Measurements from ENCODE around the gene S100A4. TPM values are rescaled to one million over a fixed set of nuclear protein-coding genes. Genes with fewer than 3 reads are reported as not detected.
A peak's percentile ranks its signal among the peaks of the same experiment; 100 is the strongest.

S100A4 gene
- total RNA-seq, 4 donors from 2014 or later, result 40.8 to 138 (median 78.6) TPM

DNA sequence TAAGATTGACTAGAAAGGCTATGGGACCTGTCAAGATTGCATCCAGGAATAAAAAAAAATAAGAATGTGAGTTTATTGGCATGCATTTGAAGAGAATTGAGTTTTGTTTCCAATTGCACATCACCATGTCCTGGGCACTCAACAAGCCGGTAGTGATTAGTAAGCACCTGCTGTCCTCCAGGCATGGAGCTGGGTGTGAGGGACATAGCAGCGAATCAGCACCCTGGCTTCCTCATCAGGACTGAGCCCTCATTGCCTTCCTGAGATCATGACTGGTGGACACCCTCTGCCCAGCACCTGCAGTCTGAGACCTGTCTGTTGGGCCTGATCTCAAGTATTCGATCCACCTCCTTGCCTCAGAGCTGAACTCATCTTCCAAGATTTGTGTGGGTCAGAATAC lies 36.6 kb downstream of the S100A4 start:
- in situ Hi-C loops (cut with MboI; ENCODE audit: low pct_ligation_motif_present in 1 of 4, low pct_unique_long_range_greater_than_20kb in 1 of 4, low sequenced_read_pairs in 3 of 4), result loop anchor here in 3 of 4 donors (10.0 to 25.0 kb wide), 3 partner anchors 228 to 478 kb away; partner anchors contain the start of genes JTB (in 3 of the 3), RAB13 (in 3 of the 3), RPS27 (in 3 of the 3) and INTS3 (in 1 of the 3)
- Histone ChIP-seq H3K4me1 (peaks cover 0 to 29% (median 7%) of the 10 kb centered on the region in 4 donors), H3K36me3 (no peaks in the 10 kb centered on the region), H3K27me3 (no peaks in the 10 kb centered on the region), H3K9me3 (no peaks in the 10 kb centered on the region), H3K27ac (no peak overlapping the region), H3K4me3 (no peak overlapping the region)
- intact Hi-C loops (cut with DNase I; ENCODE audit: low total_unique reads), result no loop called here
- WGBS, 2 donors (ENCODE audit: low coverage in 1 of 2), result 86 to 100% methylated on average over 1 to 3 of the region's 3 CpGs
- DNase-seq, result no peak
- TF ChIP-seq POLR2A (IDR thresholded peaks at IDR 0.05) (no peak), POLR2AphosphoS5 (IDR thresholded peaks at IDR 0.05) (no peak), EP300 (IDR thresholded peaks at IDR 0.05; ENCODE audit: low read depth) (no peak), CTCF (IDR thresholded peaks at IDR 0.05) (no peak)

DNA sequence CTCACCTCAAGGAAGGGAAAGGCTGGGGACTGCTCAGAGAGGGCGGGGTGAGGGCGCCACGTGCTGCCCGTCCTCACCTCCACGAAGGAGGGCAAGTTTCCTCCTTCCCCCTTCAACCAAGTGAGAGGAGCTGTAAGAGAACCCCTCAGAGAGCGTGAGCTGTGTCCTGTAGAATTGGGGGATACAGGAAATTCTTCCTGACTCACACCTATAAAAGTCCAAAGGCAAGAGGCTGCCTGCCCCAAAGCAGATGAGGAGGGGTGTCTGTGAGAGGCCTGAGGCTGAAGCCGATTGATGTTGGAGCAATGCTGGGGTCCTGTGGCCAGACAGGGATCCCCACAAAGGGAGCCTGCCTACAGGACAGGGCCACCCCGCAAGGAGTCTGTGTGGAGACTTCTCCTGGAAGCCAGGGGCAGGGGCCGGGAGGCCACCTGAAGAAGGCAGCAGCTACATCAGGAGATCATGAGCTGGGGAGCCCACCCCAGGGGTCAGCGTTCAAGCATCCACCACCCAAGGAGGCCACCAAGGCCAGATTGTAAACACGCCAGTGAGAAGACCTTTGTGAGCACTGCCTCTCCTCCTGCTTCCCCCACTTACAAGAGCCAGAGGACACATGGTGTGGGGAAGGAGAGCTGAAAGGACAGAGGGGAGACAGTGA lies 37.6 kb downstream of the S100A4 start:
- in situ Hi-C loops (cut with MboI; ENCODE audit: low pct_ligation_motif_present in 1 of 4, low pct_unique_long_range_greater_than_20kb in 1 of 4, low sequenced_read_pairs in 3 of 4), result loop anchor here in 3 of 4 donors (10.0 to 25.0 kb wide), 3 partner anchors 229 to 479 kb away; partner anchors contain the start of genes JTB (in 3 of the 3), RAB13 (in 3 of the 3), RPS27 (in 3 of the 3) and INTS3 (in 1 of the 3)
- no peak overlapping the region for H3K4me3 ChIP-seq
- H3K4me1 ChIP-seq, result peaks cover 0 to 29% (median 7%) of the 10 kb centered on the region in 4 donors
- WGBS, 2 donors (ENCODE audit: low coverage in 1 of 2), result 81% methylated on average over 11 of the region's 11 CpGs; no CpG with 5 or more reads in 1 of the 2 donors
- intact Hi-C loops (cut with DNase I; ENCODE audit: low total_unique reads), result loop anchor here (1.0 kb wide), 1 partner anchor 41 kb away; the partner anchor contains the start of gene S100A3
- DNase-seq, result no peak
- peak overlapping the region; percentile 68 to 79 (median 77) for H3K27ac ChIP-seq
- no peaks in the 10 kb centered on the region for H3K9me3 ChIP-seq
- no peaks in the 10 kb centered on the region for H3K36me3 ChIP-seq
- H3K27me3 ChIP-seq, result no peaks in the 10 kb centered on the region
- no peak for TF ChIP-seq POLR2A (IDR thresholded peaks at IDR 0.05)
- TF ChIP-seq EP300 (IDR thresholded peaks at IDR 0.05; ENCODE audit: low read depth), result no peak
- TF ChIP-seq CTCF (IDR thresholded peaks at IDR 0.05), result no peak
- TF ChIP-seq POLR2AphosphoS5 (IDR thresholded peaks at IDR 0.05), result no peak

GRCh38 chr1:153506831-153507413 lies 38.7 kb downstream of the S100A4 start:
- H3K4me1 ChIP-seq, result peaks cover 0 to 21% (median 7%) of the 10 kb centered on the region in 4 donors
- H3K9me3 ChIP-seq, result no peaks in the 10 kb centered on the region
- peak; percentile 67 for DNase-seq
- no peaks in the 10 kb centered on the region for H3K27me3 ChIP-seq
- WGBS, 2 donors (ENCODE audit: low coverage in 1 of 2), result 52% methylated on average over 7 of the region's 7 CpGs; no CpG with 5 or more reads in 1 of the 2 donors
- H3K36me3 ChIP-seq, result no peaks in the 10 kb centered on the region
- no peak overlapping the region for H3K4me3 ChIP-seq
- intact Hi-C loops (cut with DNase I; ENCODE audit: low total_unique reads), result no loop called here
- TF ChIP-seq POLR2A (IDR thresholded peaks at IDR 0.05) (no peak), POLR2AphosphoS5 (IDR thresholded peaks at IDR 0.05) (peak; percentile 82 to 91 (median 91)), EP300 (IDR thresholded peaks at IDR 0.05; ENCODE audit: low read depth) (no peak), CTCF (IDR thresholded peaks at IDR 0.05) (no peak)
- H3K27ac ChIP-seq, result peak overlapping the region; percentile 68 to 79 (median 77)
- in situ Hi-C loops (cut with MboI; ENCODE audit: low pct_ligation_motif_present in 1 of 4, low pct_unique_long_range_greater_than_20kb in 1 of 4, low sequenced_read_pairs in 3 of 4), result loop anchor here in 3 of 4 donors (10.0 to 25.0 kb wide), 3 partner anchors 230 to 480 kb away; partner anchors contain the start of genes JTB (in 3 of the 3), RAB13 (in 3 of the 3), RPS27 (in 3 of the 3) and INTS3 (in 1 of the 3)

GRCh38 chr1:153506386-153506785 lies 39.2 kb downstream of the S100A4 start:
- in situ Hi-C loops (cut with MboI; ENCODE audit: low pct_ligation_motif_present in 1 of 4, low pct_unique_long_range_greater_than_20kb in 1 of 4, low sequenced_read_pairs in 3 of 4), result loop anchor here in 3 of 4 donors (10.0 to 25.0 kb wide), 3 partner anchors 231 to 481 kb away; partner anchors contain the start of genes JTB (in 3 of the 3), RAB13 (in 3 of the 3), RPS27 (in 3 of the 3) and INTS3 (in 1 of the 3)
- no peaks in the 10 kb centered on the region for H3K9me3 ChIP-seq
- H3K4me3 ChIP-seq, result no peak overlapping the region
- intact Hi-C loops (cut with DNase I; ENCODE audit: low total_unique reads), result no loop called here
- no peaks in the 10 kb centered on the region for H3K36me3 ChIP-seq
- 89% methylated on average over 5 of the region's 5 CpGs; no CpG with 5 or more reads in 1 of the 2 donors for WGBS, 2 donors (ENCODE audit: low coverage in 1 of 2)
- peak overlapping the region; percentile 26 to 79 (median 77) for H3K27ac ChIP-seq
- peaks cover 0 to 18% (median 7%) of the 10 kb centered on the region in 4 donors for H3K4me1 ChIP-seq
- TF ChIP-seq POLR2AphosphoS5 (IDR thresholded peaks at IDR 0.05) (no peak), POLR2A (IDR thresholded peaks at IDR 0.05) (no peak), CTCF (IDR thresholded peaks at IDR 0.05) (no peak), EP300 (IDR thresholded peaks at IDR 0.05; ENCODE audit: low read depth) (no peak)
- no peak for DNase-seq
- H3K27me3 ChIP-seq, result no peaks in the 10 kb centered on the region

All from transverse colon (tissue), 4 donors.